Subcutaneous adipose tissue (tissue), 4 donors: ENCODE data around the gene CCT2. TPM values are rescaled to one million over a fixed set of nuclear protein-coding genes. Genes with fewer than 3 reads are reported as not detected.

ENCODE experiments used
- total RNA-seq, 4 donors: library from RNA; depleted of rRNA; stranded (reverse); fragments of >200 nt; gene quantifications; one replicate each; pipeline ENCODE4 v1.1.0, GENCODE V29; 2016
- TF ChIP-seq, protein P1 (sequence below): fragments of 450-650 bp; IDR thresholded peaks from one replicate; pipeline ENCODE4 v1.5.1; 2016; ENCODE audit warnings: low read depth, mild to moderate bottlenecking, control low read depth, antibody characterized with exemption, moderate library complexity

Gene CCT2
- total RNA-seq, 4 donors from 2014 or later, result 54.3 to 148 (median 92.6) TPM

- TF ChIP-seq, protein P1, sequence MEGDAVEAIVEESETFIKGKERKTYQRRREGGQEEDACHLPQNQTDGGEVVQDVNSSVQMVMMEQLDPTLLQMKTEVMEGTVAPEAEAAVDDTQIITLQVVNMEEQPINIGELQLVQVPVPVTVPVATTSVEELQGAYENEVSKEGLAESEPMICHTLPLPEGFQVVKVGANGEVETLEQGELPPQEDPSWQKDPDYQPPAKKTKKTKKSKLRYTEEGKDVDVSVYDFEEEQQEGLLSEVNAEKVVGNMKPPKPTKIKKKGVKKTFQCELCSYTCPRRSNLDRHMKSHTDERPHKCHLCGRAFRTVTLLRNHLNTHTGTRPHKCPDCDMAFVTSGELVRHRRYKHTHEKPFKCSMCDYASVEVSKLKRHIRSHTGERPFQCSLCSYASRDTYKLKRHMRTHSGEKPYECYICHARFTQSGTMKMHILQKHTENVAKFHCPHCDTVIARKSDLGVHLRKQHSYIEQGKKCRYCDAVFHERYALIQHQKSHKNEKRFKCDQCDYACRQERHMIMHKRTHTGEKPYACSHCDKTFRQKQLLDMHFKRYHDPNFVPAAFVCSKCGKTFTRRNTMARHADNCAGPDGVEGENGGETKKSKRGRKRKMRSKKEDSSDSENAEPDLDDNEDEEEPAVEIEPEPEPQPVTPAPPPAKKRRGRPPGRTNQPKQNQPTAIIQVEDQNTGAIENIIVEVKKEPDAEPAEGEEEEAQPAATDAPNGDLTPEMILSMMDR, result no peak
Observed at GRCh38 chr12:69608114-69608513, 22.9 kb downstream of the CCT2 start.

GRCh38 chr12:69610126-69610525, 24.9 kb downstream of the CCT2 start:
- TF ChIP-seq, protein P1, result no peak

- TF ChIP-seq, protein P1, result no peak
Observed at GRCh38 chr12:69610729-69611128, 25.5 kb downstream of the CCT2 start, which contains the start of gene LRRC10. LRRC10 (minus strand) TSS chr12:69610907; CDS start chr12:69610838, 69 bp downstream.

DNA sequence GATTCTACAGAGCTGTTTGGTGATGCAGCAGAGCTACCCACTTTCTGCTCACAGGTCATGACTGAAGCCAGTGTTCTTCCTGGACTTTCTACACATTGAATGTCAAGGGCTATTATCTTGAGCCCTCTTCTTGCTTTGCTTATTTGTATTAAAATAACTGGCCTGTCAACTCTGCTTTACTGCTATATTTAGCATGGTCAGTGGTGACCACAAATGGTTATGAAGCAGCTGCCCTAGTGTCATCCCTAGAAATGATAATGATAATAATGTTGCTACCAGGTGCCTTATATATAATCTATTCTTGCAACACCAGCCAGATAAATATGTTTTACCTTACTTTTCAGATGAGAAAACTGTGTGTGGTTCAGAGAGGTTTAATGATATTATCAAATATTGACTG, 28.1 kb downstream of the CCT2 start:
- TF ChIP-seq, protein P1, result no peak

- TF ChIP-seq, protein P1, result no peak
Observed at GRCh38 chr12:69616025-69616424, 30.8 kb downstream of the CCT2 start.

GRCh38 chr12:69619050-69619449, 33.8 kb downstream of the CCT2 start:
- TF ChIP-seq, protein P1, result no peak

DNA sequence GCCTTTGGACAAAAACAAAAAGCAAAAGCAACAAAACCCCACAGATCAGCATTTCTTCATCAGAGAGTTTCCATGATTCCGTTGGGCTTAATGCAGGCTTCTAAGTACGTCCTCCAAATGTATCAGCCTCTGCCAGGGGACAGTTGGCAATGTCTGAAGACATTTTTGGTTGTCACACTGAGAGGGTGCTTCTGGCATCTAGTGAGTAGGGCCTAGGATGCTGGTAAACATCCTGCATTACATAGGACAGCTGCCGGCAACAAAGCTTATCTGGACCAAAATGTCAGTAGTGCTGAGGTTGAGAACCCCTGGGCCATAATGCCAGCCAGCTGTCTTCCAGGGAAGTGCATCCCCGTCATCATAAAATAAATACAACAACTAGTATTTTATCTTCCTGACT, 34.8 kb downstream of the CCT2 start:
- TF ChIP-seq, protein P1, result no peak

GRCh38 chr12:69620921-69621320, 35.7 kb downstream of the CCT2 start:
- TF ChIP-seq, protein P1, result no peak
